Uterus (tissue), 2 donors: Measurements from ENCODE around the gene LPCAT1.
"Not testable (repeated sequence)": the region's sequence is repeated elsewhere in the genome, so short reads cannot be mapped to it uniquely, and the experiment has no call there.

Experiments
- POLR2A ChIP-seq, 2 donors: fragments of 450-650 bp; IDR thresholded peaks; one replicate each; pipeline ENCODE4 v1.6.1; 2016; ENCODE audit warnings: antibody characterized with exemption in 2 of 2, mild to moderate bottlenecking in 1 of 2, moderate library complexity in 1 of 2
- TF ChIP-seq, protein P1 (sequence below), 4 experiments: fragments of 200-600 bp in 2 of 4; fragments of 450-650 bp in 2 of 4; sonication (generic) in 2 of 4; IDR thresholded peaks; one replicate each; pipeline ENCODE4 v1.5.1; 2016 to 2019; ENCODE audit warnings: antibody characterized with exemption in 4 of 4, mild to moderate bottlenecking in 2 of 4, moderate library complexity in 1 of 4

GRCh38 chr5:1459435-1459834, 64.3 kb downstream of the LPCAT1 start:
- TF ChIP-seq POLR2A (IDR thresholded peaks at IDR 0.05), result not testable (repeated sequence)
- TF ChIP-seq, protein P1, sequence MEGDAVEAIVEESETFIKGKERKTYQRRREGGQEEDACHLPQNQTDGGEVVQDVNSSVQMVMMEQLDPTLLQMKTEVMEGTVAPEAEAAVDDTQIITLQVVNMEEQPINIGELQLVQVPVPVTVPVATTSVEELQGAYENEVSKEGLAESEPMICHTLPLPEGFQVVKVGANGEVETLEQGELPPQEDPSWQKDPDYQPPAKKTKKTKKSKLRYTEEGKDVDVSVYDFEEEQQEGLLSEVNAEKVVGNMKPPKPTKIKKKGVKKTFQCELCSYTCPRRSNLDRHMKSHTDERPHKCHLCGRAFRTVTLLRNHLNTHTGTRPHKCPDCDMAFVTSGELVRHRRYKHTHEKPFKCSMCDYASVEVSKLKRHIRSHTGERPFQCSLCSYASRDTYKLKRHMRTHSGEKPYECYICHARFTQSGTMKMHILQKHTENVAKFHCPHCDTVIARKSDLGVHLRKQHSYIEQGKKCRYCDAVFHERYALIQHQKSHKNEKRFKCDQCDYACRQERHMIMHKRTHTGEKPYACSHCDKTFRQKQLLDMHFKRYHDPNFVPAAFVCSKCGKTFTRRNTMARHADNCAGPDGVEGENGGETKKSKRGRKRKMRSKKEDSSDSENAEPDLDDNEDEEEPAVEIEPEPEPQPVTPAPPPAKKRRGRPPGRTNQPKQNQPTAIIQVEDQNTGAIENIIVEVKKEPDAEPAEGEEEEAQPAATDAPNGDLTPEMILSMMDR (IDR thresholded peaks at IDR 0.05), result not testable (repeated sequence)
